GM19023 (cell line): ENCODE results near the gene PRR5L.

ENCODE experiments used
- ATAC-seq: cut with Tn5 transposase; IDR thresholded peaks from one replicate; pipeline ENCODE4 v1.9.1; 2021; ENCODE audit warnings: mild to moderate bottlenecking, moderate library complexity; ENCODE audit not compliant: unreplicated experiment

PRR5L gene

GRCh38 chr11:36431429-36432092 lies 135.5 kb downstream of the PRR5L start:
- peak; percentile 62 for ATAC-seq

GRCh38 chr11:36432093-36432469 lies 136.0 kb downstream of the PRR5L start:
- no peak for ATAC-seq

- ATAC-seq = no peak
Measured at GRCh38 chr11:36432738-36433137, 136.7 kb downstream of the PRR5L start.

GRCh38 chr11:36436064-36436463 lies 140.0 kb downstream of the PRR5L start:
- ATAC-seq = no peak

- ATAC-seq = no peak
Measured at GRCh38 chr11:36436589-36436988, 140.5 kb downstream of the PRR5L start.

- no peak for ATAC-seq
Measured at GRCh38 chr11:36437413-36437812, 141.3 kb downstream of the PRR5L start.

- ATAC-seq = no peak
Measured at GRCh38 chr11:36438126-36438525, 142.0 kb downstream of the PRR5L start.

- peak; percentile 93 for ATAC-seq
Measured at GRCh38 chr11:36441610-36442208, 145.6 kb downstream of the PRR5L start.

- ATAC-seq = no peak
Measured at GRCh38 chr11:36443661-36444060, 147.6 kb downstream of the PRR5L start.

GRCh38 chr11:36446135-36446534 lies 150.0 kb downstream of the PRR5L start:
- no peak for ATAC-seq

GRCh38 chr11:36447514-36447913 lies 151.4 kb downstream of the PRR5L start:
- no peak for ATAC-seq

- ATAC-seq = no peak
Measured at GRCh38 chr11:36447947-36448346, 151.9 kb downstream of the PRR5L start.

GRCh38 chr11:36449561-36450096 lies 153.5 kb downstream of the PRR5L start:
- ATAC-seq = peak; percentile 36

GRCh38 chr11:36450110-36450572 lies 154.1 kb downstream of the PRR5L start:
- ATAC-seq = peak; percentile 48

- ATAC-seq = no peak
Measured at GRCh38 chr11:36451045-36451444, 155.0 kb downstream of the PRR5L start.

- no peak for ATAC-seq
Measured at GRCh38 chr11:36451681-36452080, 155.6 kb downstream of the PRR5L start.

- no peak for ATAC-seq
Measured at GRCh38 chr11:36452236-36452940, 156.3 kb downstream of the PRR5L start.

- ATAC-seq = no peak
Measured at GRCh38 chr11:36452961-36453360, 156.9 kb downstream of the PRR5L start.

- no peak for ATAC-seq
Measured at GRCh38 chr11:36453678-36454077, 157.6 kb downstream of the PRR5L start.

- ATAC-seq = no peak
Measured at GRCh38 chr11:36454551-36454940, 158.5 kb downstream of the PRR5L start.

- ATAC-seq = no peak
Measured at GRCh38 chr11:36454941-36455631, 159.0 kb downstream of the PRR5L start.
